Stimulated activated CD8-positive, alpha-beta memory T cell treated with anti-CD3 and anti-CD28 coated beads, Interleukin-2, amount 100 ng/mL, for 48 hours (primary cell): ENCODE measurements around the gene RFC4.

Experiments used
- DNase-seq, 2 donors: peaks; one replicate each; pipeline ENCODE4 v3.0.0-alpha.2; 2020; ENCODE audit warnings: low read depth in 2 of 2

Gene RFC4

GRCh38 chr3:186786922-186787321 lies 19.4 kb downstream of the RFC4 start:
- no peak for DNase-seq

GRCh38 chr3:186785495-186786018 lies 20.7 kb downstream of the RFC4 start:
- DNase-seq = no peak

GRCh38 chr3:186784820-186785494 lies 21.3 kb downstream of the RFC4 start:
- no peak for DNase-seq

GRCh38 chr3:186783731-186784515 lies 22.4 kb downstream of the RFC4 start:
- DNase-seq = peak; percentile 62 to 68

- peak; percentile 78 to 88 for DNase-seq
Observed at GRCh38 chr3:186783058-186783730, 23.1 kb downstream of the RFC4 start, which contains the start of gene EIF4A2. EIF4A2 (plus strand) TSS chr3:186783577; CDS start chr3:186783611, 34 bp downstream.

- DNase-seq = no peak
Observed at GRCh38 chr3:186782542-186783057, 23.7 kb downstream of the RFC4 start.

- no peak for DNase-seq
Observed at GRCh38 chr3:186779204-186779603, 27.1 kb downstream of the RFC4 start.

GRCh38 chr3:186775999-186776398 lies 30.3 kb downstream of the RFC4 start:
- DNase-seq = no peak

GRCh38 chr3:186772701-186773417 lies 33.4 kb downstream of the RFC4 start:
- peak; percentile 61 to 63 for DNase-seq

- DNase-seq = no peak
Observed at GRCh38 chr3:186772281-186772694, 34.0 kb downstream of the RFC4 start.

GRCh38 chr3:186760897-186761447 lies 45.3 kb downstream of the RFC4 start:
- DNase-seq = no peak

GRCh38 chr3:186760141-186760833 lies 46.0 kb downstream of the RFC4 start:
- DNase-seq = no peak

GRCh38 chr3:186759231-186759930 lies 46.9 kb downstream of the RFC4 start:
- DNase-seq = no peak

GRCh38 chr3:186757686-186758220 lies 48.5 kb downstream of the RFC4 start:
- DNase-seq = no peak

- DNase-seq = no peak
Observed at GRCh38 chr3:186757214-186757613, 49.1 kb downstream of the RFC4 start.

- no peak for DNase-seq
Observed at GRCh38 chr3:186754871-186755270, 51.4 kb downstream of the RFC4 start.

- DNase-seq = no peak
Observed at GRCh38 chr3:186754006-186754405, 52.3 kb downstream of the RFC4 start.

GRCh38 chr3:186751480-186751879 lies 54.8 kb downstream of the RFC4 start:
- no peak for DNase-seq

GRCh38 chr3:186750316-186750715 lies 56.0 kb downstream of the RFC4 start:
- no peak for DNase-seq

- DNase-seq = no peak
Observed at GRCh38 chr3:186746008-186746407, 60.3 kb downstream of the RFC4 start.
